ENCODE measurements around the gene DNAL4.

GRCh38 chr22:38831166-38831945 lies 37.4 kb upstream of the DNAL4 start:
- no peak for TF ChIP-seq CTCF (IDR thresholded peaks at IDR 0.05)
- TF ChIP-seq POLR2A (IDR thresholded peaks at IDR 0.05), result no peak
